Tibial nerve (tissue), 4 donors: ENCODE results near the gene BMPR1A. TPM values are rescaled to one million over a fixed set of nuclear protein-coding genes. Genes with fewer than 3 reads are reported as not detected.

Experiments used
- DNase-seq, 2 donors: peaks; one replicate each; pipeline ENCODE4 v3.0.0-alpha.2; 2019; ENCODE audit warnings: low spot score in 2 of 2
- H3K27ac ChIP-seq, 4 donors: fragments of 200-600 bp; sonication (generic) in 3 of 4; one replicate each; pipeline ENCODE4 v1.5.1; 2017 to 2019; ENCODE audit warnings: mild to moderate bottlenecking in 1 of 4
- H3K27me3 ChIP-seq, 2 donors: fragments of 200-600 bp; sonication (generic) in 1 of 2; one replicate each; pipeline versions ENCODE4 v1.5.1 to v1.6.0; 2017 to 2019
- H3K36me3 ChIP-seq, 3 donors: fragments of 200-600 bp; sonication (generic); one replicate each; pipeline ENCODE4 v1.5.1; 2018 to 2019
- H3K4me1 ChIP-seq, 4 donors: fragments of 200-600 bp; sonication (generic) in 3 of 4; one replicate each; pipeline ENCODE4 v1.5.1; 2017 to 2019
- H3K4me3 ChIP-seq, 4 donors: fragments of 200-600 bp; sonication (generic) in 3 of 4; one replicate each; pipeline ENCODE4 v1.5.1; 2017 to 2019; ENCODE audit warnings: mild to moderate bottlenecking in 1 of 4, moderate library complexity in 1 of 4
- H3K9me3 ChIP-seq, 4 donors: fragments of 200-600 bp; sonication (generic) in 3 of 4; one replicate each; pipeline ENCODE4 v1.5.1; 2017 to 2019
- EP300 ChIP-seq, 2 donors: sonication (generic); formaldehyde crosslinking; IDR thresholded peaks; one replicate each; pipeline ENCODE4 v1.6.1; 2017; ENCODE audit warnings: antibody characterized with exemption in 2 of 2, mild to moderate bottlenecking in 1 of 2
- POLR2A ChIP-seq, 2 donors: fragments of 450-650 bp; IDR thresholded peaks; one replicate each; pipeline ENCODE4 v1.6.1; 2017; ENCODE audit warnings: antibody characterized with exemption in 2 of 2, mild to moderate bottlenecking in 2 of 2, moderate library complexity in 2 of 2
- WGBS, 2 donors: methylation state at CpG; one replicate each; pipeline ENCODE4 v1.1.5; 2018; 5-methylcytosine and 5-hydroxymethylcytosine counted together
- total RNA-seq, 4 donors: library from RNA; depleted of rRNA; stranded (reverse); fragments of >200 nt; gene quantifications; one replicate each; pipeline ENCODE4 v1.1.0, GENCODE V29; 2016
- TF ChIP-seq, protein P1 (sequence below), 5 experiments: fragments of 200-600 bp in 3 of 5; fragments of 450-650 bp in 2 of 5; sonication (generic) in 3 of 5; IDR thresholded peaks; one replicate each; pipeline ENCODE4 v1.5.1; 2016 to 2019; ENCODE audit warnings: antibody characterized with exemption in 5 of 5, mild to moderate bottlenecking in 3 of 5, moderate library complexity in 2 of 5

Gene BMPR1A
- total RNA-seq, 4 donors from 2014 or later: 35.7 to 51.3 (median 42.8) TPM

DNA sequence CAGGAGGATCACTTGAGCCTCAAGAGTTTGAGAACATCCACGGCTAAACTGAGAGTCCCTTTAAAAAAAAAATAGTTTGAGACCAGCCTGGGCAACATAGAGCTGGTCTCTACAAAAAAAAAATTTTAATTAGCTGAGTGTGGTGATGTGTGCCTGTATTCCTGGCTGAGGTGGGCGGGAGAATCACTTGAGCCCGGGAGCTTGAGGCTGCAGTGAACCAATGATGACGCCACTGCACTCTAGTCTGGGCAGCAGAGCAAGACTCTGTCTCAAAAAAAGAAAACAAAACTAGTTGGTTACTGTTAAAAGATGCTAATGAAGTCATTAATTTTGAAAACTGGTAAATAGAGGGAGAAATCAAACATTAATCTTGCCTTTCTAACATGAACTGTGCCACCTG, 124.6 kb downstream of the BMPR1A start:
- Histone ChIP-seq H3K4me3 (no peak overlapping the region), H3K9me3 (no peaks in the 10 kb centered on the region), H3K36me3 (peaks cover 0 to 15% (median 0%) of the 10 kb centered on the region in 3 donors), H3K27me3 (no peaks in the 10 kb centered on the region), H3K27ac (no peak overlapping the region), H3K4me1 (no peaks in the 10 kb centered on the region)
- TF ChIP-seq, protein P1, sequence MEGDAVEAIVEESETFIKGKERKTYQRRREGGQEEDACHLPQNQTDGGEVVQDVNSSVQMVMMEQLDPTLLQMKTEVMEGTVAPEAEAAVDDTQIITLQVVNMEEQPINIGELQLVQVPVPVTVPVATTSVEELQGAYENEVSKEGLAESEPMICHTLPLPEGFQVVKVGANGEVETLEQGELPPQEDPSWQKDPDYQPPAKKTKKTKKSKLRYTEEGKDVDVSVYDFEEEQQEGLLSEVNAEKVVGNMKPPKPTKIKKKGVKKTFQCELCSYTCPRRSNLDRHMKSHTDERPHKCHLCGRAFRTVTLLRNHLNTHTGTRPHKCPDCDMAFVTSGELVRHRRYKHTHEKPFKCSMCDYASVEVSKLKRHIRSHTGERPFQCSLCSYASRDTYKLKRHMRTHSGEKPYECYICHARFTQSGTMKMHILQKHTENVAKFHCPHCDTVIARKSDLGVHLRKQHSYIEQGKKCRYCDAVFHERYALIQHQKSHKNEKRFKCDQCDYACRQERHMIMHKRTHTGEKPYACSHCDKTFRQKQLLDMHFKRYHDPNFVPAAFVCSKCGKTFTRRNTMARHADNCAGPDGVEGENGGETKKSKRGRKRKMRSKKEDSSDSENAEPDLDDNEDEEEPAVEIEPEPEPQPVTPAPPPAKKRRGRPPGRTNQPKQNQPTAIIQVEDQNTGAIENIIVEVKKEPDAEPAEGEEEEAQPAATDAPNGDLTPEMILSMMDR (IDR thresholded peaks at IDR 0.05): no peak
- TF ChIP-seq EP300 (IDR thresholded peaks at IDR 0.05) (no peak), POLR2A (IDR thresholded peaks at IDR 0.05) (no peak)
- no peak for DNase-seq
- 90 to 94% methylated on average over 4 of the region's 4 CpGs for WGBS, 2 donors

DNA sequence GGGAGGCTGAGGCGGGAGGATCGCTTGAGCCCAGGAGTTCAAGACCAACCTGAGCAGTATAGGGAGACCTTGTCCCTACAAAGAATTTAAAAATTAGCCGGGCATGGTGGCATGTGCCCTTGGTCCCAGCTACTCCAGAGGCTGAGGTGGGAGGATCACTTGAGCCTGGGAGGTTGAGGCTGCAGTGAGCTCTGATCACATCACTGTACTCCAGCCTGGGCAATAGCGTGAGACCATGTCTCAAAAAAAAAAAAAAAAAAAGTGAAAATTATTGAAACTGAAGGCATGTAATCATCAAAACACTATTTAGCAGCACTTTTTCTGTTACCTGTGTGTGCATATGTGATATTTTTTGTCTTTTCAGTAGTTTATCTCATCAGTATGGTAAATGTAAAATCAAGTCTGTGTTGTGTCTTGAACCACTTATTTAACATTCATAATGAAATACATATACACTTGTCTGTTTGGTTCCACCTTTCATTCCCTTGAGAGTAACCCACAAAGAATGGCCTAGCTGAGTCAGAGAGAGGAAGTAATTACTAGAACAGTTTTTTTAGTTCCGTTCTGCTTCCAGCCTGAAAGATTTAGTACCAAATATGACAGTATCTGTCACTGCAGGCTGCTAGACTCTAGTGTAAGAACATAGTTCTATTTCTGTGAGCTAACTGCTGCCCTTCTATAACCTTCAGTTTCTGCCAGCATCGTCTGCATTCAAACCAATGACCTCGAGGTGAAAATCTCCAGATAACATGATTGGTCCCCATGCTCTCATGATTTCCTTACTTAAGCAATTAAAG, 132.4 kb downstream of the BMPR1A start:
- TF ChIP-seq EP300 (IDR thresholded peaks at IDR 0.05): no peak
- TF ChIP-seq POLR2A (IDR thresholded peaks at IDR 0.05): no peak
- TF ChIP-seq, protein P1 (IDR thresholded peaks at IDR 0.05): no peak
- DNase-seq: no peak
- H3K4me3 ChIP-seq: no peak overlapping the region
- 53 to 57% methylated on average over 7 of the region's 7 CpGs for WGBS, 2 donors
- H3K27me3 ChIP-seq: no peaks in the 10 kb centered on the region
- peaks cover 0 to 19% (median 7%) of the 10 kb centered on the region in 4 donors for H3K4me1 ChIP-seq
- H3K9me3 ChIP-seq: no peaks in the 10 kb centered on the region
- H3K36me3 ChIP-seq: peaks cover 0 to 18% (median 0%) of the 10 kb centered on the region in 3 donors
- H3K27ac ChIP-seq: peak overlapping the region in 1 of 4 donors; percentile 44

DNA sequence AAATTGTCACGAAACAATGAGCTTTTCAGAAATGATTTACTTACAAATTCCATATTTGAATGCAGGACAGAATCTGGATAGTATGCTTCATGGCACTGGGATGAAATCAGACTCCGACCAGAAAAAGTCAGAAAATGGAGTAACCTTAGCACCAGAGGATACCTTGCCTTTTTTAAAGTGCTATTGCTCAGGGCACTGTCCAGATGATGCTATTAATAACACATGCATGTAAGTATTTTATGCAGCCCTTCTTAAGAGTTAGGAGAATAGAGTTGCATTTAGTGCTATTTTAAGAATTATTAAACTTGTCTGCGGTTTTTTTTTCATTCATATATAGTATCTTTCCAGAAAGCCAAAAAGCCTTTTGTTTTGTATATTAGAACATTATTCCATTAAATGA, 133.6 kb downstream of the BMPR1A start:
- Histone ChIP-seq H3K27ac (no peak overlapping the region), H3K4me3 (no peak overlapping the region), H3K36me3 (peaks cover 0 to 21% (median 0%) of the 10 kb centered on the region in 3 donors), H3K9me3 (no peaks in the 10 kb centered on the region), H3K27me3 (no peaks in the 10 kb centered on the region), H3K4me1 (peaks cover 0 to 19% (median 7%) of the 10 kb centered on the region in 4 donors)
- DNase-seq: no peak
- TF ChIP-seq EP300 (IDR thresholded peaks at IDR 0.05) (no peak), POLR2A (IDR thresholded peaks at IDR 0.05) (no peak)
- TF ChIP-seq, protein P1 (IDR thresholded peaks at IDR 0.05): no peak
- 48 to 62% methylated on average over 3 of the region's 3 CpGs for WGBS, 2 donors

DNA sequence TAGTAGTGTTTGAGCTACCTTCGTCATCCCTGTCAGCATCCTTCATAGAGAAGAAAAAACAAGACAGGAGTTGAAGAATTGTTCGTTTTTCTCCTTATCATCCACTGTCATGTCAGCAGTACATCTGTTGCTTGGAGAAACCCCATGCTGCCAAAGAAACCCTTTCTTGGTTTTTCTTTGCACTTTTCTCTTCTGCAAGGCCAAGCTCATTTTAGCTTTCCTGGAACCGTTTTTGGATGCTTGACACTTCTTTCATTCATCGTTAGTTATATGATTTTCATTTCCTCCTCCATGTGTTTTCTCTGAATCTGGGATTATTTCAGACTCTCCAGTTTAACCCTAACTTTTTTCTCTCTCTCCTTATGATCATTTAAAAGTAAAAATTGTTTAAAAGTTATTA, 142.1 kb downstream of the BMPR1A start:
- H3K4me3 ChIP-seq: no peak overlapping the region
- no peaks in the 10 kb centered on the region for H3K9me3 ChIP-seq
- 56 to 57% methylated on average over 4 of the region's 4 CpGs for WGBS, 2 donors
- no peaks in the 10 kb centered on the region for H3K27me3 ChIP-seq
- peaks cover 0 to 39% (median 0%) of the 10 kb centered on the region in 3 donors for H3K36me3 ChIP-seq
- no peak overlapping the region for H3K27ac ChIP-seq
- no peak for DNase-seq
- TF ChIP-seq EP300 (IDR thresholded peaks at IDR 0.05): no peak
- TF ChIP-seq, protein P1 (IDR thresholded peaks at IDR 0.05): no peak
- no peak for TF ChIP-seq POLR2A (IDR thresholded peaks at IDR 0.05)
- peaks cover 0 to 19% (median 0%) of the 10 kb centered on the region in 4 donors for H3K4me1 ChIP-seq

DNA sequence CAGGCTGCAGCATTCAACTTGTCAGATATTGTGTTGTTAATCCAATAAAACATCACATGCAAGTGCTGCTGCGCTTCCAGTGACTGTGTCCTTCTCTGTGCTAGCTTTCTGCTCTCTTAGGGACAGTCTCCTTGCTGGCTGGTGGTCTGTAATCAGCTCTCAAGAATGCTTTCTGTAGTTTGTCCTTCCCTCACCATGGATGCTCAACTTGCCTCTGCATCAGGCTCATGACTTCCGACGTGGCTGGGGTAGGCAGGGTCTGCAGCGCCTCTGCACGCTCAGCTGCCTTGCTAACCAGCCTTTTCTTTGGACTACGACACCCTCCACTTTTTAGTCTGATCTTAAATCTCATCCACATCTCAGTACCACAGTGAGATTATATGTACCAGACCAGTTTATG, 142.7 kb downstream of the BMPR1A start:
- DNase-seq: no peak
- Histone ChIP-seq H3K27ac (no peak overlapping the region), H3K36me3 (peaks cover 0 to 39% (median 0%) of the 10 kb centered on the region in 3 donors), H3K4me1 (peaks cover 0 to 19% (median 0%) of the 10 kb centered on the region in 4 donors), H3K4me3 (no peak overlapping the region), H3K27me3 (no peaks in the 10 kb centered on the region), H3K9me3 (no peaks in the 10 kb centered on the region)
- 63 to 66% methylated on average over 6 of the region's 6 CpGs for WGBS, 2 donors
- TF ChIP-seq EP300 (IDR thresholded peaks at IDR 0.05): no peak
- TF ChIP-seq, protein P1 (IDR thresholded peaks at IDR 0.05): no peak
- TF ChIP-seq POLR2A (IDR thresholded peaks at IDR 0.05): no peak
